DMS153 treated with DMSO at 0.1 percent for 48 hours (cell line): Measurements from ENCODE around the gene OR5AU1.
"Not testable (repeated sequence)": the region's sequence is repeated elsewhere in the genome, so short reads cannot be mapped to it uniquely, and the experiment has no call there.

Experiments
- DNase-seq: peaks from one replicate; lab custom pipeline; 2025; ENCODE audit not compliant: unreplicated experiment; lab: John Stamatoyannopoulos, UW

OR5AU1 gene

DNA sequence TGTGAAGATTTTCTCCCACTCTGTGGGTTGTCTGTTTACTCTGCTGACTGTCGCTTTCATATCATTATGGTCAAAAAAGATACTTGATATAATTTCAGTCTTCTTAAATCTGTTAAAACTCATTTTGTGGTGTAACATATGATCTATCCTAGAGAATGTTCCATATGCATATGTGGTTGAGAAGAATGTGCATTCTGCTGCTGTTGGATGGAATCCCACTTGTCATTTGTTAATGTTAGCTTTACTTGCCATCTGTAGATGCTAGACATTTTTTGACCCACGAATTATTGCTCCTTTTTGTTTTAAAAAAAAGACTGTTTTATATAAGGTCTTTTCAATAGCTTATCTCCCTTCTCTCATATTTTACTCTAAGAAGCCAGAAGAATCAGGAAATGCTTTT is 26.3 kb upstream of the OR5AU1 start:
- DNase-seq, result no peak

DNA sequence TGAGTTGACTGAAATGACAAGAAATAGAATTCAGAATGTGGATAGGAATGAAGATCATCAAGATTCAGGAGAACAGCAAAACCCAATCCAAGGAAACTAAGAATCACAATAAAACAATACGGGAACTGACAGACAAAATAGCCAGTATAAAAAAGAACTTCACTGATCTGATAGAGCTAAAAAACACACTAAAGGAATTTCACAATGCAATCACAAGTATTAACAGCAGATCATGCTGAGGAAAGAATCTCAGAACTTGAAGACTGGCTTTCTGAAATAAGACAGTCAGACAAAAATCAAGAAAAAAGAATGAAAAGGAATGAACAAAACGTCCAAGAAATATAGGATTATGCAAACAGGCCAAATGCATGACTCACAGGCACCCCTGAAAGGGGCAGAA is 15.3 kb upstream of the OR5AU1 start:
- DNase-seq, result no peak

DNA sequence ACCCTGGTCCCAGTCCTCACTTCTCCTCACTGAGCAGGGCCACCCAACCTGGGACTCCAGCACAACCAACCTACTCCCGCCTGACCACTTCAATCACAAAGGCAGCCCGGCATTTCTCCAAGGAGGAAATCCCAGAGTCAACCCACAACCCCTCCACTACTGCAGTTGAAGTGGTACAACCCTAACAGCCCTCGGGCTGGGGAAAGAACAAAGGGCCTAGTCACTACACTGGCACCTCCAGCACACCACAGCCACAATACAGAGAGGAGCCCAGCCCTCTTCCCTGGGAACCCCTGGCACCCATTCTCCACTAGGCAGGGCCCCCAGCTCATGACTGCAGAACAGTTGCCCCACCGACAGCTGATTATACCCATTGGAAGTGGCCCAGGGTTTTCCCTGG is 13.7 kb upstream of the OR5AU1 start:
- DNase-seq, result no peak

DNA sequence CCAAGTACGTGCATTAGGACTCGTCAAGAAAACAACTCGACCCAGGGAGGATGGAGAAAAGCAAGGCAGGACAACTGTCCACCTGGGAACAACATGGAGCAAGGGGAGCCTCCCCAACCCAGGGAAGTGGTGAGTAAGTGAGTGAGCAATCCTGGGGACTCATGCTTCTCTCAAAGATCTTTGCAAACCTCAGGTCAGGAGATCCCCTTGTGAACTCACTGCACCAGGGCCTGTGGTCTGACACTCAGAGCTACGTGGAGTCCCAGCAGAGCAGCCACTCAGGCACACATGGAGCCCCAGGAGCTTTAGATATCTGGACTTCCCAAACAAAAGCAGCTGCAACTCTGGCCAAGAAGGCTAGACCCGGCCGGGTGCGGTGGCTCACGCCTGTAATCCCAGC is 12.2 kb upstream of the OR5AU1 start:
- DNase-seq, result no peak

DNA sequence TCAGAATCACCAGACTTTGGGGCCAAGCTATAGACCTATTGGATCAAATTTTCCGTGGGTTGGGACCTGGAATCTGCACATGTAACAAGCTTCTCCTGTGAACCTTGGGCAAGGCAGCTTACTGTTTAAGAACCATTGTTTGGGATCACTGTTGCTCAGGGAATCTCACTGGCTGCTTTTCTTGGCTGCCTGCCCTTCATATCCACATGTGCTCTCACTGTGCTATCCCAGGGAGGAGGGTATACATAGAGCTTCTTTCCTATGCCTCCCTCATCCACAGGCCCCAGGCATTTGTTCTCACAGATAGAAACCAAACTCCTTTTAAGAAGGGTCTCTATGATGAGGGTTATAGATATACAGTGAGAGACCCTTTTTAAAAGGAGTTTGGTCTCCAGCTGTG is 9.8 kb upstream of the OR5AU1 start:
- not testable (repeated sequence) for DNase-seq

DNA sequence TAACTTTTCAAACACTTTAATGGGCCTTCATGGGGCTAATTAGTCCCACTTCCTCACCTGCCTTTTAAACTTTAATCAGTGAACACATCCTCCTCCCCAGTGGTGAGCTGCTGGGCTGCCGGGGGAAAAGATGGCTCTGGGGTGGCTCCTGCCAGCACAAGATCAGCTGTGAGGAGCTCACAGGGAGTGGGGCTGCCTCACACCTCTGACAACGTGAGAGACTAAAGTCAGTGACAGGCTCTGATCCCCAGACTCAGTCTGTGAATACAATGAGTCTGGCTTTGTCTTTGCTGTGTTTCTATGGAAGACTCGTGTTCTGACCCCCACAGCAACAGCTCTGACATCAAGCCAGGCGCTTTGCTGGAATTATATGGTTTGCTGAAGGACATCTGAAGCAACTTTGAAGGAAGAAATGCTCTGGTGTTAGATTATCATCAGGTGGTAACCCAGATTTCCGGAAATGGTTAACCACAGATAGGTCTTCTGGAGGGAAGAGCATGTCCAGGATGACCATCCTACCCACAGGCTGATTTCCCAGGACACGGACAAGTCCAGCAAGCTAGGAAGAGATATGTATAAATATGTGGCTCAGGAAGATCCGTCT is 9.2 kb upstream of the OR5AU1 start:
- not testable (repeated sequence) for DNase-seq

DNA sequence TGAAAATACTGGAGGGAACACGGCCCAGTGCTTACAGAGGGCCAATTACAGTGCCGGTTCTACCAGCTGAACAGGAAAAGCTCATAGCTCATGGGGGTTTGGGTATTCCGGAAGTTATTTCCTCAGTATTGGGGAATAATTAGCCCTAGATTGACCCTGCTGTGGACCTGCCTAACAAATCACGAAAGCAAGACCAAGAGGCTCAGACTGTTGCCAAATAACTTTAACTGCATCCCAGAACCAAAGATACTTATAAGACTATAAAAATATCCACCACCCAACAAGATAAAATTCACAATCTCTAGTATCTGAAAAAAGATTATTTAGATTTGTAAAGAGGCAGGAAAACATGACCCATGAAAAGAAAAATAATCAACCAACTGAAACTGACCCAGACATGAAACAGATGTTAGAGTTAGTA is 8.0 kb upstream of the OR5AU1 start:
- DNase-seq, result no peak

DNA sequence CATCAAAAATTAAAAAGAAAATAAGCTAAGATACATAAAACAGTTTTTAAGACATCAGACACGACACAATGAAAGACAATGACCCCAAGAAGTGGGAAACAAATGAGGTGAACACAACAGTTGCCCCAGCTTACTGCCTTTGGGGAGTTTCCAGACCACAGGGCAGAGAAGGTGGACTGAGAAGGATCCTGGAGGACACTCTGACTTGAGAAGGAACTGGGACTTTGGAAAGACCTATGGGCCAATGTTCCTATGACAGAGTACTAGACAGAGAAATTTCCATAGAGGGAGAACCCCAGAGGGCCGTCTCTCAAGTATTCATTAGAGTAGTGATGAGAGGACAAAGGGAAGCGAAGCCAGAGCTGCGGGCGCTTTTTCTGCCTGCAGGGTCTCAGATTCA is 6.2 kb upstream of the OR5AU1 start:
- no peak for DNase-seq

DNA sequence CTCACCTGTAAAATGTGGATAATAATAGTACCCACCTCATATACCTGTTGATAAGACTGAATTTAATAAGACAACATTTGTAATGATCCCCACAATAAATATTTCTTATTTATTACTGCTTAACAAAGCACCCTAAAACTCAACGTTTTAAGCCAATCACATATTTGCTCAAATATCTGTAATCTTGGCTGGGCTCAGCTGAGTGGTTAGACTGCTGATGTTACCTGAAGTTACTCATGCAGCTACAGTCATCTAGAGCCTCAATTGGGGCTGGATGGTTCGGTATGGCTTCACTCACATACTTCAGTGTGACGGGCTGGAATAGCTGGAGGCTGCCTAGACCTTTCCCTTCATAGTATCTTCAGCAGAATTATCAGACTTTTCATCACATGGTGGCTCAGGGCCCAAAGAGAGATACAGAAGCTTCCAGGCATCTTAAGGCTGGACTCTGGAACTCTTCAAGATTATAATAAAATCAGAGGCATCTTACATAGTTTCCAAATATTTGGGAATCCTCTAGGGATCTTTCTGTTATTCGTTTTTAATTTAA is 4.3 kb upstream of the OR5AU1 start:
- no peak for DNase-seq

DNA sequence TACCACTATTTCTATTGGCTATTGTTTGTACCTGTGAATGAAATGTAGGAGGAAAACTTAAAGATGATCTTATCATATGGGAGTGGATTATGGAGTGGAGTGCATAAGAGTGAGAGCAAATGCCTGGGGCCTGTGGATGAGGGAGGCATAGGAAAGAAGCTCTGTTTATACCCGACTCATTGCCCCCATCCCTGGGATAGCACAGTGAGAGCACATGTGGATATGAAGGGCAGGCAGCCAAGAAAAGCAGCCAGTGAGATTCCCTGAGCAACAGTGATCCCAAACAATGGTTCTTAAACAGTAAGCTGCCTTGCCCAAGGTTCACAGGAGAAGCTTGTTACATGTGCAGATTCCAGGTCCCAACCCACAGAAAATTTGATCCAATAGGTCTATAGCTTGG is 2.3 kb upstream of the OR5AU1 start:
- DNase-seq, result not testable (repeated sequence)

DNA sequence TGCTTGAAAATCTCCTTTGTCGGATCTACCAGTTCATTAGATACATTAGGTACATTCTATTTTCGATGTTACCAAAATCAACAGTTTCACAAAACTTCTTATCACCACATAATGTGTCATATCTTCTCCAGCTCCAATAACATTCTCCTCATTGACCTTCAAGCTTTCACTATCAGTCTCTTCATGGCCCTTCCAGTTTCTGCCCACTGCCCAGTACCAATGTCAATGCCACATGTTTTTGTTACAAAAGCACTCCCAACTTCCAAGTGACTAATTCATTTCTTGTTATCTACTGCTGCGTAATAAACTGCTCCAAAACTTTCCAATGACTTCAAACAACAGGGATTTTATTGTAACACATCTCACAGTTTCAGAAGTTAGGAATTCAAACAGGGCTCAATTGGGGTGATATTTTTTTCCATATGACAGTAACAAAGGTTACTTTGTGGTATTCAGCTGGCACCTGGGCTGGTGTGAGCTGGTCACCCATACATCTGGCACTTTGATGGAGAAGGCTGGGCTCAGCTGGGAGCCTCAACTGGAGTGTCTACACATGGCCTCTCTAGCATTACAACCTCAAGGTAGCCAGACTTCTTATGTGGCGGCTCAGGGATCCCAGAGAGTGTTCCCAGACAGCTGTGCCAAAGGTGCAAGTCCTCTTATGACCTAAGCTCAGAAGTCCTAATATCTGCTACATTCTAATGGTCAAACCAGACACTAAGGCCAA is 6.1 kb downstream of the OR5AU1 start:
- no peak for DNase-seq

DNA sequence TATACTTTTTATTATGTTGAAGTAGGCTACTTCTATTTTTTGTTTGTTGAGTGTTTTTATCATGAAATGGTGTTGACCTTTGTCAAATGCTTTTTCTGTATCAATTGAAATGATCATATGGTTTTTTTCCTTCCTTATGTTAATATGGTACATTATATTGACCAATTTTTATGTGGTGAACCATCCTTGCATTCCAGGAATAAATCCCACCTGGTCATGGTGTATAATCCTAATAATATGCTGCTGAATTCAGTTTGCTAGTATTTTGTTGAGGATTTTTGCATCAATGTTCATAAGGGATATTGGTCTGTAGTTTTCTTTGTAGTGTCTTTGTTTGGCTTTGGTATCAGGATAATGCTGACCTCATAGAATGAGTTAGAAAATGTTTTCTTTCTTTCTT is 10.4 kb downstream of the OR5AU1 start:
- DNase-seq, result no peak

DNA sequence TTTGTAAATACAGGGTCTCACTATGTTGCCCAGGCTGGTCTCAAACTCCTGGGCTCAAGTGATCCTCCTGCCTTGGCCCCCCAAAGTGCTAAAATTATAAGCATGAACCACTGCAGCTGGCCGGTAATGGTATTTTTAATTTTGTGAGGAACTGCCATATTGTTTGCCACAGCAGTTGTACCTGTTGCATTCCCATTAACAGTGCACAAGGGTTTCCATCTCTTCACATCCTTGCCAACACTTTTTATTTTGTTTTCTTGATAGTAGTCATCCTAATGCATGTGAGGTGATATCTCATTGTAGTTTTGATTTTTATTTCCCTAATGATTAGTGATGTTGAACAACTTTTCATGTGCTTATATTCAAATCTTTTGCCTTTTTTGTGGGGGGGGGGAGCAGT is 13.5 kb downstream of the OR5AU1 start:
- no peak for DNase-seq

DNA sequence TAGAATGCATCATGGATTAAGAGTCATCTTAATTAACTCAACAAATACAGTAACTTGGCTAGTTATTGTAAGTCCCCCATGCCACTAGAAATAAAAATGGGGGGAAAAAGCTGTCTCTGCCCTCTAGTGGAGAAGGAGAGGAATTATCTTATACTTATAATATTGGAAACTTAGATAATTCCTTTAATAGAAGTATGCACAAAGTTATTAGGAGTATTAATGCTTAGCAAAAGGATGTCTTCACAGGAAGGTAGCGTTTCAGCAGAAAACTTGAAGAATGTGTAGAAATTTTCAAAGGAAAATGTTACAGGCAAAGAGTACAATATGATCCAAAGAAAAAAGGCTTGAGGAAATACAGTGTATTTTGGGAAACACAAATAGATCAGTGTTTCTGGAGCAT is 19.8 kb downstream of the OR5AU1 start:
- no peak for DNase-seq

DNA sequence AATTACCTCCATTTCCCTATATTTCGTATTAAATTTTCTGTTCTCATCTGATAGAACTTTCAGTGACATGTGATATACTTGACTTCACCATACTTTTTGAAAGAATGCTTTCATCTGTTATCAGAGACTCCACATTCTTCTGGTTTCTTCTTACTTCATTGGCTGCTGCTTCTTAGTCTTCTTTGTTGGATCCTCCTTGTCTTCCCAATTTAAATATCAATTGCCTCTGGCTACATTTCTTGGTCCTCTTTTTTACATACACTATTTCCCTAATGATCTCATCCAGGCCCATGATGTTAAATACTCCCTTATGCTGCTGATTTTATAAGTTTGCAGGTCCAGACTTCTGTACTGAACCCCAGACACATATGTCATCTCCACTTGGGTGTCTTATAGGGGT is 22.0 kb downstream of the OR5AU1 start:
- DNase-seq, result no peak

DNA sequence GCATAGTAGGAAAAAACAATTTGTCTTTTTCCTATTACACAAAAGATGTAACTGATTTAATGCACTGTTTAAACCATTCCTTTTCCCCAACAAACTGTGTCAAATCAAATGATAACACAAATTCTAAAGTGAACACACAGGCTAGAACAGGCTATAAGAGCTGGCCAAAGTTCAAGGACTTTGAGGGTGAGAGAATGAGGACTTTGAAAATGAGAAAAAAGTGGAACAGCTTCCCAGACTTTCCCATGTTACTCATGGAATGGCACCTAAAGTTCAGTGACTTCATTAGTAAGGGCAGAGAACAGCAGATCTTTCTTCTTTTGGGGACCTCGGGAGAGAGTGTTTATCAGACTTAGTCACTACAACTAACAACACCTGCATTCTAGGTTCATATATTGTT is 32.4 kb downstream of the OR5AU1 start:
- DNase-seq, result no peak

DNA sequence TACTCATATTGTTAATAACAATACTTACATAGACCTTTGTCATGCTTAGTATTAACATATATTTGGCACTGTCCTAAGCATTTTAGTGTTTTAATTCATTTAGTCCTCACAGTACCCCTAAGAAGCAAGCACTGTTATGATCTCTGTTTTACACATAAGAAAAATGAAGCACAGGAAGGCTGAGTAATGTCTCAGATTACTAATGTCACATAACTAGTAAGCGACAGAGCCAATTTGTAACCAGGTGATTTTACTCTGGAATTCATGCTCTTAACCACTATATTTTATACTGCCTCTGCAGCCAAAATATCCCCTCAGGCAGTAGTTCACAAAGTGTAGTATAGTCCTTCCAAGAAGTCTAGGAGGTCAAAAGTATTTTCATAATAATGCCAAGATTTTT is 34.7 kb downstream of the OR5AU1 start:
- DNase-seq, result no peak

DNA sequence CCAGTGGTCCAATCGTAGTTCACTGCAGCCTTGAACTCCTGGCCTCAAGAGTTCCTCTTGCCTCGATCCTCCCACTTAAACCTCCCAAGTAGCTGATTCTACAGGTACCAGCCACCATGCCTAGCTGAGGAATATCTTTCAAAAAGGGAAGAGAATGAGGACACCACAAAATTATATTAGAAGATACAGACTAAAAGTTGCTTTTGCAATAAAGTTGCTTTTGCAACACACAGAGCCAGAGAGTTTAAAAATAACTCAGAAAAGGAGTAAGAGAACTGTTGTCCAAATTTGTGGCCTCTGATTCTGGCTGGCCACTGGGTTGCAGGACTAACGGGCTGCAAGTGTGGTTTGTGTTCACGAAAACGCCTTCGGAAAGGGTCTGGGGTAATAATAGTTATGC is 35.2 kb downstream of the OR5AU1 start:
- DNase-seq, result no peak

DNA sequence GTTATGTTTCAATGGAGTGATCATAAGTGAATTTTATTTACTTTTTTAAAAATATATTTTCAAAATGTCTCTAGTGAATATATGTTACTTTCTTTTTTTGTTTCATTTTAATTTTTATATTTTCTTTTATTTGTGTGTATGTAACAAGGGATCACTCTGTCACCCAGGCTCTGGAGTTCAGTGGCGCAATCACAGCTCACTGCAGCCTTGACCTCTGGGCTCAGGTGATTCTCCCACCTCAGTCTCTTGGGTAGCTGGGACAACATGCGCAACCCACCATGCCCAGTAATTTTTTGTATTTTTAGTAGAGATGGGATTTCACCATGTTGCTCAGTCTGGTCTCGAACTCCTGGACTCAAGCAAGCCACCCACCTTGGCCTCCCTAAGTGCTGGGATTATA is 36.9 kb downstream of the OR5AU1 start:
- DNase-seq, result no peak

DNA sequence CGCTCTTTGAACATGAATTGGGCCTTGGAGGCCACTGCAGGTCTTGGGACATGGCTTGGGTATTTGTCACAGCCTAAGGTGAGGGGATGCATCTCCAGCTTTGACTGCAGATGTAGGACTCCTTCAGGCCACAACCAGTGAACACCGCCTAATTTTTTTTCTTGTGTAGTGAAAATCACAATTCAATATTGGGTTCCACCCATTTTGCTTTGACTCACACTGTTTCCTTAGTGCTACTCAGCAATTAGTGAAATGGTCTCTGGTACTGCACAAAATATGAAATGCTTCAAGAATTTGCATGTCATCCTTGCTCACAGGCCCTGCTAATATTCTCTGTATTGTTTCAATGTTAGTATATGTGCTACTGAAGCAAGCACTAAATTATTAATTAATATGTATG is 42.5 kb downstream of the OR5AU1 start:
- DNase-seq, result no peak

DNA sequence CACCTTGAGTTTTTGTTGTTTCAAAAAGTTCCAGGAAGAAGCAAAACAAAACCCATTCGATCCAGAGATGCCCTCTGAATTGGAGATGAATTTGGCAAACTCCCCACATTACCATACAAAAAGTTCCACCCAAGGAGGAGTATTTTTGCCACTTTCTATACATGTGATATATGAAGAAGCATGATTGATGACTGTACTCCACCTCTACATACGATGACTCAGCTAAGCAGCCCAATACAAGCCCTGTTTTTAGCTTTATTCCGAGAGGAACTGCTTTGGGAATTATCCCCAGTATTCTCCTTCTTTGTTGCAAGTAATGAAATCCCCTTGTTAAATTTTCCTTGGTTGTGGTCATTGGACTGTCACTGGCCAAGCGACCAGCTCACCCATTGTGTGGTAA is 43.6 kb downstream of the OR5AU1 start:
- no peak for DNase-seq

DNA sequence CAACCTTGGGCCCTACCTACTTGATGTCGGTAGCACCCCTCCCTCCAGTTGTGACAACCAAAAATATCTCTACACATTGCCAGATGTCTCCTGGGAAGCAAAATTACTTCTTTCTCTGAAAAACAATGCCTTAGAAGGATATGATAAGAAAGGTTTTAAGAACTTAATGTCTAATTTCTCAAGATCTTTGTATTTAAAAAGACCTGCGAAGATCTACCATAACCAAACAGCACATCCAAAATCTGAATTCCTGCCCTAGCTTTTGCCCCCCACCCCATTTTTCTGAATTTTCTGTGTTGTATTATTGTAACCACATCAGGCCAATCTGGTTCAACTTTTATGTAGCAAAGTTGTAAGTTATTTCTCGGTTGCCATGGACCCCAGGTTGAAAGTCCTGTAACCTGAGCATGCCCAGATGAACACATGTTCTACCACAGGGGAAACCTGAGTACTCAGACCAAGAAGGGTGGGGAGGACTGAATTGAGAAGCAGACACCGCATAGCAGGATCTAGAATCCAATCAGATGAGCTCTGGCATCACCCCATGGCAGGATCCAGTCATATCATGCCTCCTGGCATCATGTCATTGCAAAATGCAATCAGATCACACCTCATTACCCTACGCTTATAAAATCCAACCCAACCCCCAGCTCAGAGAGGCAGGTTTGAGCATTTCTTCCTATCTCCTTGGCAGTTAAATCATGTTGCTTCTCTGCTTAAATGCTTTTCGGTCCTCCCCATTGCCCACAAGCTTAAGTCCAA is 46.3 kb downstream of the OR5AU1 start:
- no peak for DNase-seq
